ENCODE results near the gene KRTAP2-4.
"Not testable (repeated sequence)": the region's sequence is repeated elsewhere in the genome, so short reads cannot be mapped to it uniquely, and the experiment has no call there.

The KRTAP2-4 gene, protein sequence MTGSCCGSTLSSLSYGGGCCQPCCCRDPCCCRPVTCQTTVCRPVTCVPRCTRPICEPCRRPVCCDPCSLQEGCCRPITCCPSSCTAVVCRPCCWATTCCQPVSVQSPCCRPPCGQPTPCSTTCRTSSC
- 0 reads per million in 9 experiments for total RNA-seq

DNA sequence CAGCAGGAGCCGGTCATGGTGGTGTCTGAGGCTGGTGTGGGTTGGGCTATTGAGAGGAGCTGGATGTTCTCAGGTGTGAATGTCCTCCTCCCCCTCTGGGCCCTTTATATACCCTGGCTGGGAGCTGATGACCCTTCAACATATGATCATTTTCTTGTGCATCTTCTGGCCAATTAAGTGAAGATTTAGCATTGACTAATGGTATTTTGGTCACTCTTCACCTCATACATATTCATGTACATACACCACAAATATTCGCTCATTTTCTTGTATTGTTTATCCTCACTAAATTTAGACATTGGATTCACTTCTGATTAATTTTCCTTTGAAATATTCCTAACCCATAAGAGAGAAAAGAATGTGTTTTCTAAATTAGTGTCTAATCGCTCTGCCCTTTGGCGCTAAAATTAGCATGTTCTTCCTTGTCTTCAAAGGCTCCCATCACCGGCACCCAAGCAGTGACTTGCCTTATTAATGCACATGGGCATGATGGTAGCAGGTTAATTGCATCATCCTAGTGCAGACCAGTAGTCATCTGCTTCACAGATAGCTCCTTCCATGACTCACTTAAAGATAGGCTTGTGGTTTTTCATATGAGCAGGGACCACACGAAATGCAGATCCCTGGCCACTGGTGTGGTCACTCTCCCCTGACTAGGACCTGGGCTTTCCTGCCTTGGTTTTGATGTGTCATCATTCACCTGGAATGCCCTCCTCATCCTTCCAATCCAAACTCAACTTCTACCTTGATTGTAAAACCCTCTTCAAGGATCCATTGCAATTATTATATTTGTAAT lies at the start of gene KRTAP2-4:
Gene KRTAP2-4, minus strand, starts transcription at position 51 of the 796 bp plus-strand sequence. Its CDS starts 34 bp downstream, at position 17.
- no peak within 1 kb of the TSS for H3K4me3 Mint-ChIP-seq
- H3K27me3 Mint-ChIP-seq, result peaks cover 3 to 11% of the 10 kb centered on the region in 2 donors
- ATAC-seq (replicated peaks) (no peak), DNase-seq (no peak)
- no peaks in the 10 kb centered on the region for H3K4me1 Mint-ChIP-seq (ENCODE audit: low read depth in 2 of 2)
- no peaks in the 10 kb centered on the region for H3K9me3 Mint-ChIP-seq
- H3K27ac Mint-ChIP-seq, result no peak within 1 kb of the TSS
- no peaks in the 10 kb centered on the region for H3K36me3 Mint-ChIP-seq (ENCODE audit: insufficient read depth)

DNA sequence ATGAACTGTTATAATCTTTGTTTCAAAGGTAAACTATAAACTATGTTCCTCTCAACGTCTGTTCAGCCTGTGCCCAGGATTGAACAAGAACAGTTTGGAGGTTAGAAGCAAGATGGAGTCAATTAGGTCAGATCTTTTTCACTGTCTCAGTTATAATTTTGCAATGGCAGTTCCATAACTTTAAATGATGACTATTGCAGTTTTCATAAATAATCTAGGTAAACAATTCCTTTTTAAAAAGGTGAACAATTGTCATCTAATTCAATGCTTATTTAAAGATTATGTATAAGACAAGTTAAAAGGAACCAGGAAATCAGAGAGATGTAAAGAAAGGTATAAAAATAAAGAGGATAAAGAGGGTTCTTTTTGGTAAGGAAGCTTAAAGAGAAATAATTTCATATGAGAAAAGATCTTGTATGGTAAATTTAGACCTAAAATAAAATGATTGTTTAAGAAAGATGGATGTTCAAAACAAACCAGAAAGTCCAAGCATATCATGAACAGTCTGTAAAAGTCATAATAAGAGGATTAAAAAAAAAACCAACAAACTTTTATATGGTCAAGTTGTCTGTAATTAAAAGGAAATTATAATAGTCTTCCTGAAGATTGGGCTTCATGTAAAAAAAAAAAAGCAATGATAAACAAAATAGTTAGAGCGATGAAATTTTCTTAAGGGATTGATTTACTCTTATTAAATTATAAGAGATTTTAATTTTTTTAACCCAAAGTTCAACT lies 45.6 kb upstream of the KRTAP2-4 start:
- H3K4me1 Mint-ChIP-seq (ENCODE audit: low read depth in 2 of 2), result peaks cover under 1 to 4% of the 10 kb centered on the region in 2 donors
- no peaks in the 10 kb centered on the region for H3K9me3 Mint-ChIP-seq
- DNase-seq (no peak), ATAC-seq (replicated peaks) (no peak)
- H3K27ac Mint-ChIP-seq, result no peak overlapping the region
- H3K4me3 Mint-ChIP-seq, result no peak overlapping the region
- H3K27me3 Mint-ChIP-seq, result peaks cover 29 to 41% of the 10 kb centered on the region in 2 donors
- H3K36me3 Mint-ChIP-seq (ENCODE audit: insufficient read depth), result no peaks in the 10 kb centered on the region

DNA sequence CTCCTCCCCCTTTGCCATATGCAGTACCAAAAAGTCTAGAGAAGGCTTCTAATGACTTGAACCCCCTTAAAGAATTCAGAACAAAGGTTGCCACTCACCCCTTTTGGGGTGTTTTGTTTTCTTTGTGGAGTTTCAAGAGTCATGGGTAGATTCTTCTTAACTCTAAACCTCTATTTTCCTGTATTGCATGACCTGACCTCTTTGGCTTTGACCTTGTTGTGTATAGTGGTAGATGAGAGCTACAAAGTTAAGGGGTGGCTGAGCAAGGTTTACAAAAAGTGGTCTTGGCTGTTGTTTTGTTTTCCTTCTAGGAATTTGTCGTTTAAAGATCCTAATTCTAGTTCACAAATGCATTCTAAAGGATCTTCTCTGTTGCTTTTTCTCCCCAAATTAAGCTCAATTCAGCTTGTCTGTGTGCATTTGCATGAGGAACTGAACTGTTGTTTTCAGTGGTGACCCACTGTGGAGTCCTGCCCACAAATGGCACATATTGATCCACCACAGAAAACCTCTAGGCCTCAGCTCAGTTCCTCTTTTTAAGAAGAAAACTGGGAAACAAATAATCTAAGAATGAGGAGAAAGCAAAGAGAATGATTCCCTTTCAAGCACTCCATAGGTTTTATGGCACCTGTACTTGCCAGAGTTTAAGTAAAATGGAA lies 43.2 kb upstream of the KRTAP2-4 start:
- H3K9me3 Mint-ChIP-seq; H3K4me3 Mint-ChIP-seq; H3K4me1 Mint-ChIP-seq (ENCODE audit: low read depth in 2 of 2); ATAC-seq (replicated peaks); DNase-seq; H3K36me3 Mint-ChIP-seq (ENCODE audit: insufficient read depth); H3K27ac Mint-ChIP-seq: not testable (repeated sequence)
- peaks cover 13 to 31% of the 10 kb centered on the region in 2 donors for H3K27me3 Mint-ChIP-seq

DNA sequence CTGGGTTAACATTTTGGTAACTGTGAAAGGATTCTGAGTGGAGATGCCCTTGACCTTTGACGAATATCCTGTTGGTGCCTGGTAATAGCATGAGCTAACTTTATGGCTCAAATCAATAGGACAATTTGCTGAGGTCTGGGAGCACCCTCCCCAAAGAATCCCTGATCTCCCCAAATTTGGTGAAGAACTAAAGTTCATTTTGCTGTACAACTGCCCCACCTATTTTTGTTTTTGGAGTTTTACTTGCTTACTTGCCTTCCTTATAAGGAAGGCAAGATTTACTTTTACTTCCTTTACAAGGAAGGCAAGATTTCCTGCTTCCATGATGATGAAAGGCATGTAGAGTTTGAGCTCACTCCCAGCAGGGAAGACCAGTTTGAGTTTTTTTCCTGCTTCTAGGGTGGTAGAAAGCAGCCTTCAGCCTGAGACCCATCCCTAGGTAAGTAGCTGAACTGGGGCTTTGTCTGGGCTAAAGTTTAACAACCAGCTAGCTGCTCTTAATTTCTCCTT lies 42.3 kb upstream of the KRTAP2-4 start:
- ATAC-seq (replicated peaks) (no peak), DNase-seq (no peak)
- Mint-ChIP-seq H3K4me3 (no peak overlapping the region), H3K4me1 (ENCODE audit: low read depth in 2 of 2) (peaks cover 0 to 4% of the 10 kb centered on the region in 2 donors), H3K36me3 (ENCODE audit: insufficient read depth) (no peaks in the 10 kb centered on the region), H3K9me3 (no peaks in the 10 kb centered on the region), H3K27ac (no peak overlapping the region), H3K27me3 (peaks cover 11 to 31% of the 10 kb centered on the region in 2 donors)

DNA sequence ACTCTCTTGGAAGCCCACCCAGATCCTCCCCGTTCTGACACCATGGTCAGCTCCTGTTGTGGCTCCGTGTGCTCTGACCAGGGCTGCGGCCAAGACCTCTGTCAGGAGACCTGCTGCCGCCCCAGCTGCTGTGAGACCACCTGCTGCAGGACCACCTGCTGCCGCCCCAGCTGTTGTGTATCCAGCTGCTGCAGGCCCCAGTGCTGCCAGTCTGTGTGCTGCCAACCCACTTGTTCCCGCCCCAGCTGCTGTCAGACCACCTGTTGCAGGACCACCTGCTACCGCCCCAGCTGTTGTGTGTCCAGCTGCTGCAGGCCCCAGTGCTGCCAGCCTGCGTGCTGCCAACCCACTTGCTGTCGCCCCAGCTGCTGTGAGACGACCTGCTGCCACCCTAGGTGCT lies 39.7 kb upstream of the KRTAP2-4 start, which contains the start of gene KRTAP4-9:
Gene KRTAP4-9, plus strand, starts transcription at position 43 of the 400 bp plus-strand sequence. Its CDS starts 0 bp downstream, at position 43.
- H3K4me1 Mint-ChIP-seq (ENCODE audit: low read depth in 2 of 2); H3K36me3 Mint-ChIP-seq (ENCODE audit: insufficient read depth); H3K4me3 Mint-ChIP-seq; ATAC-seq (replicated peaks); H3K27ac Mint-ChIP-seq; DNase-seq; H3K9me3 Mint-ChIP-seq: not testable (repeated sequence)
- H3K27me3 Mint-ChIP-seq, result peaks cover 14 to 39% of the 10 kb centered on the region in 2 donors

DNA sequence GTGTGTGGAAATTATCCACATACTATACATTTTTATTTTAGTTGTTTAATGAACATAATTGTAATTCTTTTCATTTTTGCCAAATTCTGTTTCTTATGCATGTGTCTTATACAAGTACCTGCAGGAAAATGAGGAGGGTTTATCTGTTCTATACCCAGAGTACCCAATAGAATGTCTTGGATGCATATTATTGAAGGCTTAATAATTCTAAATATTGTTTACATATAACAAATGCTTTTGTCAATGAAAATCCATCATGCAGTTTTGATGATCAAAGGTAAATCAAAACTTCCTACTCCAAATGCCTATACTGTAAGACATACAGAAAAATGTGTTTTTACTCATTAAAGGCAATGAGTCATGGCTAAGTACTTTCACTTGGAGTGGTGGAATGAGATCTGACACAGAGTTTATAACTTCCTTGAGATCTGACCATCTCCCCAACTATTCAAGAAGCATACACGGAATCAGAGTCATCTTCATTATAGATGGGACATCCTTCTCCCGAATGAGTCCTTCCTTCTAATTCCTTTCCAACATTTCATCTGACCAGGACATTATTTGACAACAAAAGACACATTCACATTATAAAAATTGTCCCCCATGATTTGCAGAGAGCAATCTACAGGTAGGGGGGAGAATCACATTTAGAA lies 38.8 kb upstream of the KRTAP2-4 start:
- not testable (repeated sequence) for H3K9me3 Mint-ChIP-seq; H3K36me3 Mint-ChIP-seq (ENCODE audit: insufficient read depth); H3K4me3 Mint-ChIP-seq; H3K27ac Mint-ChIP-seq; H3K4me1 Mint-ChIP-seq (ENCODE audit: low read depth in 2 of 2); DNase-seq; ATAC-seq (replicated peaks)
- peaks cover 22 to 41% of the 10 kb centered on the region in 2 donors for H3K27me3 Mint-ChIP-seq

DNA sequence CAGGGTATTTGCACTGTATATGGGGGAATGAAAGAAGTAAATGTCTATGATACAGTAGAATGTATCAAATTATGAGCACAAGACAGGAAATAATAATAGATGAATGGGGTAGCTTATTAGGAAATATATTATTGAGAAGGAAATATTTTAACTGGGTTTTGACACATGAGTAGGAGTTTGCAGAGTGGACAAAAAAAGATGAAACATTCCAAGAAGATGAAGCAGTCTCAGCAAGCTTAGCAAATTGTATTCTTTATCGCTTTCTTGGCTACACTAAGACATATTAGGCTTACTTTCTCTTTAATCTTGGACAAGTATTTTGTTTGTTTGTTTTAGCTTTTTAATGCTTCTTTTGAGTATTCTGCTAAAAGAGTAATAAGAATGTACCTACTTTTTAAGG lies 38.2 kb upstream of the KRTAP2-4 start:
- no peak for DNase-seq
- Mint-ChIP-seq H3K27ac (no peak overlapping the region), H3K36me3 (ENCODE audit: insufficient read depth) (no peaks in the 10 kb centered on the region), H3K9me3 (no peaks in the 10 kb centered on the region), H3K4me1 (ENCODE audit: low read depth in 2 of 2) (peaks cover 0 to 4% of the 10 kb centered on the region in 2 donors), H3K27me3 (peaks cover 24 to 39% of the 10 kb centered on the region in 2 donors), H3K4me3 (no peak overlapping the region)
- ATAC-seq (replicated peaks), result no peak

DNA sequence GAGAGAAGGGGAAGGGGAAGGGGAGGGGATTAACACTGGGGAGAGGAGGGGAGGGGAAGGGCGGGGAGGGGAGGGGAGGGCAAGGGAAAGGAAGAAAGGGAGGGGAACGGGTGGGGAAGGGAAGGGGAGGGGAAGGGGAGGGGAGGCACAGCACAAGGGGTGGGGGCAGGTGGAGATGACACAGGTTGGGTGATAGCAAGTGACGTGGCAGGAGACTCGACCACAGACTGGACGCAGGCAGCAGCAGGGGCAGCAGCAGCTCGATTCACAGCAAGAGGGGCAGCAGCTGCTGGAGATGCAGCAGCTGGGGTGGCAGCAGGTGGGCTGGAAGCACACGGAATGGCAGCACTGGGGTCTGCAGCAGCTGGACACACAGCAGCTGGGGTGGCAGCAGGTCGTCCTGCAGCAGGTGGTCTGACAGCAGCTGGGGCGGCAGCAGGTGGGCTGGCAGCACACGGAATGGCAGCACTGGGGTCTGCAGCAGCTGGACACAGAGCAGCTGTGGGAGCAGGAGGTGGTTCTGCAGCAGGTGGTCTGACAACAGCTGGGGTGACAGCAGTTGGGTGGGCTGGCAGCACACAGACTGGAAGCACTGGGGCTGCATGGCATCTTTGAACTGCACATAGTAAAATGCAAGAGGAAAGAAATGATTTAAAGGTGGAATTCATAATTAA lies 36.0 kb upstream of the KRTAP2-4 start, which contains the start of gene KRTAP4-16:
Gene KRTAP4-16, minus strand, starts transcription at position 624 of the 674 bp plus-strand sequence. Its CDS starts 0 bp downstream, at position 624.
- H3K4me1 Mint-ChIP-seq (ENCODE audit: low read depth in 2 of 2), result peaks cover 0 to 3% of the 10 kb centered on the region in 2 donors
- no peak for DNase-seq
- H3K36me3 Mint-ChIP-seq (ENCODE audit: insufficient read depth), result no peaks in the 10 kb centered on the region
- no peak for ATAC-seq (replicated peaks)
- H3K27me3 Mint-ChIP-seq, result peaks cover 35 to 45% of the 10 kb centered on the region in 2 donors
- no peak within 1 kb of the TSS for H3K4me3 Mint-ChIP-seq
- no peak within 1 kb of the TSS for H3K27ac Mint-ChIP-seq
- H3K9me3 Mint-ChIP-seq, result no peaks in the 10 kb centered on the region

DNA sequence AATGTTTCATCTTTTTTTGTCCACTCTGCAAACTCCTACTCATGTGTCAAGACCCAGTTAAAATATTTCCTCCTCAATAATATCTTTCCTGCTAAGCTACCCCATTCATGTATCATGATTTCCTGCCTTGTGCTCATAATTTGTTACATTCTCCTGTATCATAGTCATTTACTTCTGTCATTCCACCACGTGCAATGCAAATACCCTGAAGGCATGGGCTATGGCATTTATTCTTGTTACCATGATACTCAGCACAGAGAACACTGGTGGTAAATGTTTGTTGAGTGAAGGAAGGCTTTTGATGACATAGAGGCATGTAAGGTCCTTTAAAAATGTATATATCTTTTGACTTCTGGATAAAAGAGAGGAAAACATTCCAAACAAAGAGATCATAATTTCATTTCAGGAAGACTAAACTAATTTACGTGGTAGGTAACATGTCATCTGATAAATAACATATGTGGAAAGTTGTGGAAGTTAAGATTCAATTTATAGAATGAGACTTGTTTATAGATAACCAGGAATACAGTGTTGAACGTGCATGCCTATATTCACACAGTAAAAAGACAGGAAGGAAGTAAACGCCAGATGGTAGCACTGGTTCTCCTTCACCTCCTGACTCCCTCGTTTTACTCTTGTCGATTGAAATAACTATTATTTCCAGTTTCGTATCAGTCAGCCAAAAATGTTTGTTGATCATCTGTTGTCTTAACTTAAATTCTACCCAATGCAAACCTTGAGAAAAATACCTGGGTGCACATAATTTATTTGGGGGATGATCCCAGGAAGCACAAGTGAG lies 34.2 kb upstream of the KRTAP2-4 start:
- peaks cover 33 to 52% of the 10 kb centered on the region in 2 donors for H3K27me3 Mint-ChIP-seq
- H3K36me3 Mint-ChIP-seq (ENCODE audit: insufficient read depth); H3K4me3 Mint-ChIP-seq; H3K4me1 Mint-ChIP-seq (ENCODE audit: low read depth in 2 of 2); H3K27ac Mint-ChIP-seq; H3K9me3 Mint-ChIP-seq; ATAC-seq (replicated peaks); DNase-seq: not testable (repeated sequence)

DNA sequence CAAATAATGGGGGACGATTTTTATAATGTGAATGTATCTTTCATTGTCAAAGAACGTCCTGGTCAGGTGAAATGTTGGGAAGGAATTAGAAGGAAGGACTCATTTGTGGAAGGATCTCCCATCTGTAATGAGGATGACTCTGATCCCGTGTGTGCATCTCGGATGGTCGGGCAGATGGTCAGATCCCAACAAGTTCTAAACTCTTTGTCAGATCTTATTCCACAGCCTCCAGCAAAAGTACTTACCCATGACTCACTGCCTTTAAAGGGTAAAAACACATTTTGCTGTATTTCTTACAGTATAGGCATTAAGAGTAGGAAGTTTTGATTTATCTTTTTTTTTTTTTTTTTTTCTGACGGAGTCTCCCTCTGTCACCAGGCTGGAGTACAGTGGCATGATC lies 32.8 kb upstream of the KRTAP2-4 start:
- no peaks in the 10 kb centered on the region for H3K36me3 Mint-ChIP-seq (ENCODE audit: insufficient read depth)
- H3K27ac Mint-ChIP-seq, result no peak overlapping the region
- peaks cover 0 to 1% of the 10 kb centered on the region in 2 donors for H3K4me1 Mint-ChIP-seq (ENCODE audit: low read depth in 2 of 2)
- DNase-seq (no peak), ATAC-seq (replicated peaks) (no peak)
- no peak overlapping the region for H3K4me3 Mint-ChIP-seq
- no peaks in the 10 kb centered on the region for H3K9me3 Mint-ChIP-seq
- peaks cover 33 to 59% of the 10 kb centered on the region in 2 donors for H3K27me3 Mint-ChIP-seq

DNA sequence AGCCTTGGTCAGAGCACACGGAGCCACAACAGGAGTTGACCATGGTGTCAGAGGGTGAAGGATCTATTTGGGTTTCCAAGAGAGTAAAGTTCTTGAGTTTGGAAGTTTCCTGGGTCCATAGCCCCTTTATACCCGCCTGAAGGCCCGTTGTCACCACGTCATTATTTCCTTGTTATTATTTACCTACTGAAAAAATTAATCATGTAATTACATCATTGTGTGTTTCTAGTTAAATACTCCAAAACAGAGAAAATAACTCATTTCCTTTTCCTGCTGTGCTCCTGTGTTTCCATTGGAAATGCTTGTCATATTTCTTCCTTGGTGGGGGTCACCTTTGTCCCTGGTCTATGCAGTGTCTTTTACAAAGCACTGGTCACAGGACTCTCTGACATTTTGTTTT lies 32.4 kb upstream of the KRTAP2-4 start, which contains the start of gene KRTAP4-8:
Gene KRTAP4-8, minus strand, starts transcription at position 101 of the 400 bp plus-strand sequence. Its CDS starts 58 bp downstream, at position 43.
- Mint-ChIP-seq H3K4me3 (no peak within 1 kb of the TSS), H3K4me1 (ENCODE audit: low read depth in 2 of 2) (peaks cover 0 to 1% of the 10 kb centered on the region in 2 donors), H3K9me3 (no peaks in the 10 kb centered on the region), H3K27me3 (peaks cover 33 to 59% of the 10 kb centered on the region in 2 donors), H3K27ac (no peak within 1 kb of the TSS), H3K36me3 (ENCODE audit: insufficient read depth) (no peaks in the 10 kb centered on the region)
- DNase-seq (no peak), ATAC-seq (replicated peaks) (no peak)
